ENCODE results near the gene CIDEC.
"Not testable (repeated sequence)": the region's sequence is repeated elsewhere in the genome, so short reads cannot be mapped to it uniquely, and the experiment has no call there.

CIDEC gene

DNA sequence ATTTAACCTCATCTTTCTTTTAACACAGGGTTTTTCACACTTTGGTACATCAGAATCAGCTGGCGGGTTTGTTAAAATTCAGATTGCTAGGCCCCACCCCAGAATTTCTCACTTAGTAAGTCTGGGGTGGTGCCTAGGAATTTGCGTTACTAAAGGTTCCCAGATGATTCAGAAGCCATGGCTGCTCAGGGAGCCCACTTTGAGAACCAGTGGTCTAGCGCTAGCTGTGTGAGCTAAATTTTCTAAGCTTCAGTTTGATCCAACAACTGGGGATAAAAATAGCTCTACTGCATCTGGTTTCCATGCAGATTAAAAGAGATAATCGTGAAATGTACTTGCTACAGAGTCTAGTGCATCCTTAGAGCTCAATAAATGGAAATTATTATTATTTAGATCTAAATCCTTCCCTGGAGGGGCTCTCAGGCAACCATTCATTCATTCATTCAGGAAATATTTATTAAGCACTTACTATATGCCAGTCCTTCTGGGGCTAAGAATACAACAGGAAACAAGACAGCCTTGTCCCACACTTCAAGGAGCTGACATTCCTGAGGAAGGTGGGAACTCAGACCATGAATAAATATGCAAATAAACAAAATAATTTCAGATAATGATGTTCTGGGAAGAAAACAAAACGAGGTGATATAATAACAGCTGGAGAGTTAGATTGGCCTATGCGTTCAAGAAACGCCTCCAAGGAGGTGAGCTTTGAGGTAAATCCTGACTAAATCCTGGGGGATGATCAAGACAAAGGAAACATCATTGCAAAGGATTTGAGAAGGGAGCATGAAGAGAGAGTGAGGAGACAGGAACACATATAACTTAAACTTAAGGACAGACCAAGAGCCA lies 3.9 kb upstream of the CIDEC start:
- TF ChIP-seq, protein P1, sequence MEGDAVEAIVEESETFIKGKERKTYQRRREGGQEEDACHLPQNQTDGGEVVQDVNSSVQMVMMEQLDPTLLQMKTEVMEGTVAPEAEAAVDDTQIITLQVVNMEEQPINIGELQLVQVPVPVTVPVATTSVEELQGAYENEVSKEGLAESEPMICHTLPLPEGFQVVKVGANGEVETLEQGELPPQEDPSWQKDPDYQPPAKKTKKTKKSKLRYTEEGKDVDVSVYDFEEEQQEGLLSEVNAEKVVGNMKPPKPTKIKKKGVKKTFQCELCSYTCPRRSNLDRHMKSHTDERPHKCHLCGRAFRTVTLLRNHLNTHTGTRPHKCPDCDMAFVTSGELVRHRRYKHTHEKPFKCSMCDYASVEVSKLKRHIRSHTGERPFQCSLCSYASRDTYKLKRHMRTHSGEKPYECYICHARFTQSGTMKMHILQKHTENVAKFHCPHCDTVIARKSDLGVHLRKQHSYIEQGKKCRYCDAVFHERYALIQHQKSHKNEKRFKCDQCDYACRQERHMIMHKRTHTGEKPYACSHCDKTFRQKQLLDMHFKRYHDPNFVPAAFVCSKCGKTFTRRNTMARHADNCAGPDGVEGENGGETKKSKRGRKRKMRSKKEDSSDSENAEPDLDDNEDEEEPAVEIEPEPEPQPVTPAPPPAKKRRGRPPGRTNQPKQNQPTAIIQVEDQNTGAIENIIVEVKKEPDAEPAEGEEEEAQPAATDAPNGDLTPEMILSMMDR (conservative IDR thresholded peaks at IDR 0.05) = no peak
- no peak for TF ChIP-seq ZFX (IDR thresholded peaks at IDR 0.05)
- no peak overlapping the region for H3K27ac ChIP-seq

DNA sequence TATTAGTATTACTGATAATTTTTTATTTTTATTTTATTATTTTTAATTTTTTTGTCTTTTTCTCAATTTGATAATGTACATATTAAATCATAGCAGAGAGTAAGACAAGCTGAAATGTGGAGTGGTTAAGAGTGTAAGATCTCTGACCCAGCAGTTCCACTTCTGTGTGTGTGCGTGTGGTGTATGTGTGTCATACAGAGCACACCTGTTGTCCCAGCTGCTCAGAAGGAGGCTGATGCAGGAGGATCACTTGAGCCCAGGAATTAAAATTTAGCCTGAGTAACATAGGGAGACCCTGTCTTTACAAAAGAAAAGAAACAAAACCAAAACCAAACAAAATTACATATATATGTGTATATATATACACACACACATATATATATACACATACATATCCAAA lies 1.4 kb upstream of the CIDEC start:
- H3K27ac ChIP-seq = no peak overlapping the region
- TF ChIP-seq, protein P1 (conservative IDR thresholded peaks at IDR 0.05) = no peak

DNA sequence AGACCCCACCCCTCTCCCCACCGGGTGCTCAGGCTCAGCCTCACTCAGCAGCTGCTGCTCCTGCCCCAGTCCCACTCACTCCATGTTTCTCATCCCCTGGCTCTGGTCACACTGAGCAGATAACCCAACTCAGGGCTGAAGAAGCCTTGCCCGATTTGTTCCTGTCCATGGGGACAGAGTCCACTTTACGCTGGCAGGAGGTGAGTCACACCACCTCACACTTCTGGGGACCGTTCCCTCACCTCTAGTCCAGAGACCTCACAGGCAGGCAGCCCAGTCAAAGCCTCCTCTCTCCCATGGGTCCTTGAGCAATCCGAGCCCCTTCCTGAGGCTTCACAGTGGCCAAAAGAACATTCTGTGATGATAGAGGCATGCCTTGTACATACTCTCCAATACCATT lies 1.4 kb downstream of the CIDEC start:
- no peak overlapping the region for H3K27ac ChIP-seq
- TF ChIP-seq, protein P1 (conservative IDR thresholded peaks at IDR 0.05) = no peak
- TF ChIP-seq ZFX (IDR thresholded peaks at IDR 0.05) = no peak

DNA sequence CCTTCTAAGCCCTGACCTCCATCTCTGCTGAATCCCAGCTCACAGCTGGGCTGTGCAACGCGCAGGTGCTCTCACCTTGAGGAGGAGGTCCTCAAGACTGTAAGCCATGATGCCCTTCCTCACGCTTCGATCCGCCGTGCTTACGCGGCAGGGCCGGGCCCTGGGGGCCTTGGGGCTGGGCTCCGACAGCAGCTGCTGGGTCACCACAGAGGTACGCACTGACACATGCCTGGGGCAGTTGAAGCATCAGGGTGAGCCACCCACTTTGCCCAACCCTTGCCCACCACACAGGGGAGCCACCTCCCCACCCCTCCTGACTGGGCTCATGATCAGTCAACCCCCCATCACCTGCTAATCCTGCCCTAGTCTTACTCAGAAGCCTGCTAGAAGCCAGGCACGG lies 3.1 kb downstream of the CIDEC start:
- TF ChIP-seq, protein P1 (conservative IDR thresholded peaks at IDR 0.05) = no peak
- no peak for TF ChIP-seq ZFX (IDR thresholded peaks at IDR 0.05)
- no peak overlapping the region for H3K27ac ChIP-seq

DNA sequence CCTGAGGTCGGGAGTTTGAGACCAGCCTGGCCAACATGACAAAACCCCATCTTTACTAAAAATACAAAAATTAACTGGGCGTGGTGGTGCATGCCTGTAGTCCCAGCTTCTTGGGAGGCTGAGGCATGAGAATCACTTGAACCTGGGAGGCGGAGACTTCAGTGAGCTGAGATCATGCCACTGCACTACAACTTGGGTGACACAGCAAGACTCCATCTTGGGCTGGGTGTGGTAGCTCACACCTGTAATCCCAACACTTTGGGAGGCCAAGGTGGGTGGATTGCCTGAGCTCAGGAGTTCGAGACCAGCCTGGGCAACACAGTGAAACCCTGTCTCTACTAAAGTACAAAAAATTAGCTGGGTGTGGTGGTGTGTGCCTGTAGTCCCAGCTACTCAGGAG lies 3.8 kb downstream of the CIDEC start:
- not testable (repeated sequence) for H3K27ac ChIP-seq

DNA sequence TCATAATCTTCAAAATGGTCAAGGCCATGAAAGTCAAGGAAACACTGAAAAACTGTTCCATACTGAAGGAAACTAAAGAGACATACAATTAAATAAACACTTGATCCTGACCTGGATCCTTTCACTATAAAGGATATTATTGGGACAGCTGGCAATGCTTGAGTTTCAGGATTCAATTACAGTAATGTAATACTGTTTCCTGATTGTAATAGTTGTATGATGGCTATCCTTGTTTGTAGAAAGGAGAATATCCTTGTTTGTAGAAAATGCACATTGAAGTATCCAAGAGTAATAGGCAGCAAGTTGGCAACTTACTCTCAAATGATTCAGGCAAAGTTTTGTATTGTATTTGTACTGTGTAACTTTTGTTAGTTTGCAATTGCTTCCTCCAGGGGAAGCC lies 4.6 kb downstream of the CIDEC start:
- no peak overlapping the region for H3K27ac ChIP-seq
- no peak for TF ChIP-seq ZFX (IDR thresholded peaks at IDR 0.05)

DNA sequence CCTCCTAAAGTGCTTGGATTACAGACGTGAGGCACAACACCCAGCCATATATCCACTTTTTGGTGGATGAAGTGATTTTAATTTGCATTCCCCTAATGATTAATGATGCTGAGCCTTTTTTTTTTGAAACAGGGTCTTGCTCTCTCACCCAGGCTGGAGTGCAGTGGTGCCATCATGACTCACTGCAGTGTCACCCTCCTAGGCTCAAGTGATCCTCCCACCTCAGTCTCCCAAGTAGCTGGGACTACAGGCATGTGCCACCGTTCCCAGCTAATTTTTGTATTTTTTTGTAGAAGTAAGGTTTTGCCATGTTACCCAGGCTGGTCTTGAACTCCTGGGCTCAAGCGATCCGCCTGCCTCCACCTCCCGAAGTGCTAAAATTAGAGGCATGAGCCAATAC lies 8.0 kb downstream of the CIDEC start:
- not testable (repeated sequence) for H3K27ac ChIP-seq

DNA sequence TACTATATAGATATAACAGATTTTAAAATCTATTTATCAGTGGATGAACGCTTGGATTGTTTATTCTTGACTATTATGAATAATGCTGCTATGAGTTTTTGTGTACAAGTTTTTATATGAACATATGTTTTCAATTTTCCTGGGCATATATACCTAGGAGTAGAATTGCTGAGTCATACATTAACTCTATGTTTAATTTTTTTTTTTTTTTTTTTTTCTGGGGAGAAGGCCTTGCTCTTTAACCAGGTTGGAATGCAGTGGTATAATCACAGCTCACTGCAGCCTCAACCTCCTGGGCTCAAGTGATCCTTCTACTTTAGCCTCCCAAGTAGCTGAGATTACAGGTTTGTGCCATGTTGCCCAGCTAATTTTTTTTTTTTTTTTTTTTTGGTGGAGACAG lies 9.1 kb downstream of the CIDEC start:
- TF ChIP-seq, protein P1 (conservative IDR thresholded peaks at IDR 0.05) = no peak
- no peak for TF ChIP-seq ZFX (IDR thresholded peaks at IDR 0.05)
- H3K27ac ChIP-seq = no peak overlapping the region

DNA sequence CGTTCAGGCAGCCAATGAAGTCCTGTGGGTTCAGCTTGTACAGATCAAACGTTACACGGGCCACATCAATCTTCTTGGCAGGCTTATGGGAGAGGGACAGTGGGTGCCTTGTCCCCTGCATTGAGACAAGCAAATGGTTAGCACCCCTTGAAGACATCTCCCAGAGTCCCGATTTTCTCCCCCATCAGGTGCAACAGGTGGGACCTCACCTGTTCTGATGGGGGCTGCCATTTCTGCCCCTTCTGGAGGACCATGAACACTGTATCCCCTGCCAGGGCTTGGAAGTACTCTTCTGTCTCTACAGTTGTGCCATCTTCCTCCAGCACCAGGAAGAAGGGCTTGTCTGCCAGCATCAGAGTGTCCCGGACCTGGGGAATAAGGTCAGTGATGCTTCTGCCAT lies 10.1 kb downstream of the CIDEC start:
- no peak for TF ChIP-seq ZFX (IDR thresholded peaks at IDR 0.05)
- TF ChIP-seq, protein P1 (conservative IDR thresholded peaks at IDR 0.05) = no peak
- no peak overlapping the region for H3K27ac ChIP-seq

All from C4-2B (cell line).